ENCODE data around the gene TNP1.

- TF ChIP-seq, protein P1, sequence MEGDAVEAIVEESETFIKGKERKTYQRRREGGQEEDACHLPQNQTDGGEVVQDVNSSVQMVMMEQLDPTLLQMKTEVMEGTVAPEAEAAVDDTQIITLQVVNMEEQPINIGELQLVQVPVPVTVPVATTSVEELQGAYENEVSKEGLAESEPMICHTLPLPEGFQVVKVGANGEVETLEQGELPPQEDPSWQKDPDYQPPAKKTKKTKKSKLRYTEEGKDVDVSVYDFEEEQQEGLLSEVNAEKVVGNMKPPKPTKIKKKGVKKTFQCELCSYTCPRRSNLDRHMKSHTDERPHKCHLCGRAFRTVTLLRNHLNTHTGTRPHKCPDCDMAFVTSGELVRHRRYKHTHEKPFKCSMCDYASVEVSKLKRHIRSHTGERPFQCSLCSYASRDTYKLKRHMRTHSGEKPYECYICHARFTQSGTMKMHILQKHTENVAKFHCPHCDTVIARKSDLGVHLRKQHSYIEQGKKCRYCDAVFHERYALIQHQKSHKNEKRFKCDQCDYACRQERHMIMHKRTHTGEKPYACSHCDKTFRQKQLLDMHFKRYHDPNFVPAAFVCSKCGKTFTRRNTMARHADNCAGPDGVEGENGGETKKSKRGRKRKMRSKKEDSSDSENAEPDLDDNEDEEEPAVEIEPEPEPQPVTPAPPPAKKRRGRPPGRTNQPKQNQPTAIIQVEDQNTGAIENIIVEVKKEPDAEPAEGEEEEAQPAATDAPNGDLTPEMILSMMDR (IDR thresholded peaks at IDR 0.05), result no peak
- TF ChIP-seq POLR2A (IDR thresholded peaks at IDR 0.05), result no peak
- TF ChIP-seq POLR2AphosphoS5 (IDR thresholded peaks at IDR 0.05), result no peak
- no peak for TF ChIP-seq EP300 (IDR thresholded peaks at IDR 0.05)
These were observed 29.2 kb upstream of the TNP1 start for GRCh38 chr2:216888887-216889622.

Measured in upper lobe of left lung (tissue), 4 donors.